GM19238 (cell line): ENCODE data around the gene PIGS.
A peak's percentile ranks its signal among the peaks of the same experiment; 100 is the strongest.

ENCODE experiments used
- DNase-seq: peaks from one replicate; pipeline ENCODE4 v3.0.0; 2011; ENCODE audit warnings: low spot score; ENCODE audit not compliant: insufficient read length

Gene PIGS

GRCh38 chr17:28551421-28552175, 19.7 kb downstream of the PIGS start:
- no peak for DNase-seq

GRCh38 chr17:28550858-28551257, 20.5 kb downstream of the PIGS start:
- DNase-seq = no peak

GRCh38 chr17:28549236-28550132, 21.8 kb downstream of the PIGS start:
- DNase-seq = peak; percentile 81

- no peak for DNase-seq
These were observed 22.8 kb downstream of the PIGS start for GRCh38 chr17:28548417-28549130.

GRCh38 chr17:28547623-28548416, 23.5 kb downstream of the PIGS start:
- peak; percentile 76 for DNase-seq

GRCh38 chr17:28547096-28547622, 24.2 kb downstream of the PIGS start:
- no peak for DNase-seq

GRCh38 chr17:28545787-28546415, 25.4 kb downstream of the PIGS start:
- DNase-seq = no peak

GRCh38 chr17:28545141-28545503, 26.2 kb downstream of the PIGS start:
- DNase-seq = no peak

- DNase-seq = no peak
These were observed 26.8 kb downstream of the PIGS start for GRCh38 chr17:28544402-28545140.

GRCh38 chr17:28541439-28541838, 29.9 kb downstream of the PIGS start:
- no peak for DNase-seq

- no peak for DNase-seq
These were observed 31.1 kb downstream of the PIGS start for GRCh38 chr17:28540231-28540630.

- DNase-seq = no peak
These were observed 32.9 kb downstream of the PIGS start for GRCh38 chr17:28538296-28538895.

GRCh38 chr17:28537219-28537610, 34.1 kb downstream of the PIGS start:
- no peak for DNase-seq

- no peak for DNase-seq
These were observed 34.6 kb downstream of the PIGS start for GRCh38 chr17:28536532-28537218.

- DNase-seq = no peak
These were observed 36.5 kb downstream of the PIGS start for GRCh38 chr17:28534740-28535375.

GRCh38 chr17:28533091-28533807, 38.1 kb downstream of the PIGS start:
- DNase-seq = no peak
